OCI-LY7 (cell line): ENCODE measurements around the gene NME5. TPM values are rescaled to one million over a fixed set of nuclear protein-coding genes. Genes with fewer than 3 reads are reported as not detected.

Experiments used
- Bru-seq: library from RNA; stranded (reverse); fragments of 400-500 nt; gene quantifications from one replicate; lab custom pipeline; 2021; lab: Mats Ljungman, UMichigan
- BruChase-seq, 2 experiments: library from RNA; stranded (reverse); fragments of 400-500 nt; gene quantifications; one replicate each; lab custom pipeline; 2021; lab: Mats Ljungman, UMichigan
- BruUV-seq: library from RNA; stranded (reverse); fragments of 400-500 nt; replicated peaks from 2 replicates; lab custom pipeline; 2021; lab: Mats Ljungman, UMichigan
- CTCF ChIA-PET: fragments of 300-600 bp; sonication (Branson Sonifier 250); formaldehyde crosslinking; loops from one replicate; lab custom pipeline; 2022; ENCODE audit warnings: antibody characterized with exemption; ENCODE audit not compliant: unreplicated experiment; lab: Charles Lee
- POLR2A ChIA-PET: fragments of 300-600 bp; sonication (Branson Sonifier 250); formaldehyde crosslinking; loops from one replicate; lab custom pipeline; 2022; ENCODE audit warnings: antibody characterized with exemption; lab: Charles Lee
- DNase-seq: peaks from one replicate; pipeline ENCODE4 v3.0.0-alpha.2; 2015; ENCODE audit warnings: low spot score
- H2AFZ ChIP-seq: fragments of 200-600 bp; sonication (generic), shearing (Covaris generic); 2 replicates; pipeline ENCODE4 v1.6.1; 2014; ENCODE audit warnings: mild to moderate bottlenecking, antibody characterized with exemption, low read length, moderate library complexity
- H3K27ac ChIP-seq: fragments of 200-600 bp; sonication (generic); 2 replicates; pipeline ENCODE4 v1.5.1; 2014; ENCODE audit warnings: mixed run types, low read depth, mild to moderate bottlenecking, moderate library complexity, low read length, inconsistent platforms; ENCODE audit not compliant: poor library complexity, severe bottlenecking
- H3K36me3 ChIP-seq: fragments of 200-600 bp; sonication (generic); 2 replicates; pipeline ENCODE4 v1.6.1; 2014; ENCODE audit warnings: mild to moderate bottlenecking, antibody characterized with exemption, low read length, moderate library complexity, mixed read lengths; ENCODE audit not compliant: insufficient read depth
- H3K4me1 ChIP-seq: fragments of 200-600 bp; sonication (generic); 2 replicates; pipeline ENCODE4 v1.5.1; 2014; ENCODE audit warnings: mild to moderate bottlenecking, low read length; ENCODE audit not compliant: insufficient read depth, poor library complexity, severe bottlenecking
- H3K4me2 ChIP-seq: fragments of 200-600 bp; sonication (generic); 2 replicates; pipeline ENCODE4 v1.6.1; 2014; ENCODE audit warnings: mild to moderate bottlenecking, low read length
- H3K4me3 ChIP-seq: fragments of 200-600 bp; sonication (generic); 2 replicates; pipeline ENCODE4 v1.5.1; 2014; ENCODE audit warnings: mild to moderate bottlenecking, low read depth, low read length; ENCODE audit not compliant: poor library complexity, severe bottlenecking
- H3K79me2 ChIP-seq: fragments of 200-600 bp; sonication (generic); 2 replicates; pipeline ENCODE4 v1.6.1; 2016; ENCODE audit warnings: low read depth, mild to moderate bottlenecking, low read length, moderate library complexity, mixed read lengths; ENCODE audit not compliant: insufficient read depth
- H3K9me2 ChIP-seq: fragments of 200-600 bp; sonication (generic); 2 replicates; pipeline ENCODE4 v1.6.1; 2016; ENCODE audit warnings: mild to moderate bottlenecking, low read length, mixed read lengths; ENCODE audit not compliant: insufficient read depth
- H3K9me3 ChIP-seq: fragments of 200-600 bp; sonication (generic); 2 replicates; pipeline ENCODE4 v1.6.1; 2014; ENCODE audit warnings: mild to moderate bottlenecking, mixed run types, low read length, mixed read lengths
- H4K20me1 ChIP-seq: fragments of 200-600 bp; sonication (generic); 2 replicates; pipeline ENCODE4 v1.6.1; 2014; ENCODE audit warnings: mild to moderate bottlenecking, antibody characterized with exemption, low read length, moderate library complexity, mixed read lengths; ENCODE audit not compliant: insufficient read depth
- CTCF ChIP-seq: fragments of 200-600 bp; sonication (generic); conservative IDR thresholded peaks from 2 replicates; pipeline ENCODE4 v1.5.1; 2014; ENCODE audit warnings: mild to moderate bottlenecking, antibody characterized with exemption, low read length, moderate library complexity, mixed read lengths
- EZH2phosphoT487 ChIP-seq: fragments of 200-600 bp; sonication (generic); IDR thresholded peaks from 2 replicates; pipeline ENCODE4 v1.6.1; 2018; ENCODE audit warnings: low read depth, borderline replicate concordance, mild to moderate bottlenecking, mixed run types, antibody characterized with exemption, low read length, moderate library complexity, mixed read lengths
- intact Hi-C: fragments of 100-400 bp; cut with micrococcal nuclease; formaldehyde crosslinking; loops from one replicate; pipeline ENCODE4 v1.10.0; 2022; ENCODE audit not compliant: unreplicated experiment
- long read RNA-seq: library from polyadenylated mRNA; stranded (forward); transcript quantifications from one replicate; pipeline ENCODE4 v2.0.0, GENCODE V29; 2022
- total RNA-seq, 2 experiments: library from RNA; depleted of rRNA in 1 of 2; stranded (reverse); fragments of >200 nt in 1 of 2; shearing (Covaris generic) in 1 of 2; gene quantifications; 2 replicates each; pipeline ENCODE4 v1.2.3, GENCODE V29; 2014 to 2022

The NME5 gene
- total RNA-seq (2014; rRNA removed; shearing (Covaris generic)) (not detected in 2 replicates), total RNA-seq (2022) (not detected in 2 replicates), Bru-seq, nascent RNA (percentile 8 among the genes with signal in this experiment), BruChase-seq, experiment 1, labeled RNA remaining after a 6-hour chase (percentile 11 among the genes with signal in this experiment), BruChase-seq, experiment 2, labeled RNA remaining after a 2-hour chase (percentile 8 among the genes with signal in this experiment)
- long read RNA-seq, result 0 reads

- no peaks in the 10 kb centered on the region for H3K79me2 ChIP-seq
- CTCF ChIA-PET, result no interaction called here
- H3K4me1 ChIP-seq, result no peaks in the 10 kb centered on the region
- BruUV-seq, result no TSS peak
- no peak within 1 kb of the TSS for H3K4me3 ChIP-seq
- TF ChIP-seq EZH2phosphoT487 (no peak), CTCF (no peak)
- no peak within 1 kb of the TSS; the same call in 1 of the 2 replicates for H3K4me2 ChIP-seq
- H3K9me2 ChIP-seq, result no peaks in the 10 kb centered on the region
- POLR2A ChIA-PET, result interaction anchor here (0.6 to 1.0 kb wide), 3 partner anchors 10 to 156 kb away, joined by 3 read pairs; no protein-coding TSS in a partner anchor
- H3K9me3 ChIP-seq, result no peaks in the 10 kb centered on the region
- no peak within 1 kb of the TSS for H3K27ac ChIP-seq
- no peak within 1 kb of the TSS for H2AFZ ChIP-seq
- intact Hi-C loops, result no loop called here
- DNase-seq, result no peak
- no peaks in the 10 kb centered on the region for H4K20me1 ChIP-seq
- no peaks in the 10 kb centered on the region for H3K36me3 ChIP-seq
Observed at GRCh38 chr5:138138949-138139780, at the start of gene NME5. Gene NME5 (minus strand): TSS chr5:138139428. CDS start chr5:138138780, 648 bp downstream.

GRCh38 chr5:138188626-138189025, 49.4 kb upstream of the NME5 start:
- Histone ChIP-seq H2AFZ (no peak overlapping the region), H3K36me3 (peaks cover 99% of the 10 kb centered on the region), H3K27ac (no peak overlapping the region), H3K9me2 (no peaks in the 10 kb centered on the region), H3K4me1 (no peaks in the 10 kb centered on the region), H3K79me2 (no peaks in the 10 kb centered on the region), H3K9me3 (no peaks in the 10 kb centered on the region), H3K4me3 (no peak overlapping the region), H4K20me1 (0 out of 2 replicates have a peak, but pooled peaks cover 3% of the 10 kb centered on the region), H3K4me2 (no peak overlapping the region)
- intact Hi-C loops, result no loop called here
- CTCF ChIA-PET, result interaction anchor here (0.6 kb wide), 1 partner anchor 193 kb away, joined by 3 read pairs; no protein-coding TSS in a partner anchor
- TF ChIP-seq CTCF, result no peak
- no peak for TF ChIP-seq EZH2phosphoT487
- DNase-seq, result no peak
- BruUV-seq, result no TSS peak
- POLR2A ChIA-PET, result interaction anchor here (0.7 to 3.1 kb wide), 4 partner anchors 11 to 346 kb away, joined by 3 to 13 read pairs (median 3); partner anchors contain the start of genes BRD8 and KIF20A
